DOHH2 (cell line): ENCODE results near the gene AP3B1.

Source experiments
- H3F3A ChIP-seq: fragments of 200-600 bp; sonication (generic), shearing (Covaris generic); 2 replicates; pipeline ENCODE4 v1.6.0; 2016; ENCODE audit warnings: antibody characterized with exemption, mild to moderate bottlenecking; ENCODE audit not compliant: control insufficient read depth, insufficient read depth
- H3K27ac ChIP-seq: fragments of 200-600 bp; sonication (generic); 2 replicates; pipeline ENCODE4 v1.5.1; 2014; ENCODE audit warnings: low read depth, mild to moderate bottlenecking, low read length, moderate library complexity
- H3K27me3 ChIP-seq: fragments of 200-600 bp; sonication (generic); 2 replicates; pipeline ENCODE4 v1.6.1; 2014; ENCODE audit warnings: mild to moderate bottlenecking, low read length, mixed read lengths; ENCODE audit not compliant: control insufficient read depth
- H3K36me3 ChIP-seq: fragments of 200-600 bp; sonication (generic); 2 replicates; pipeline ENCODE4 v1.6.1; 2014; ENCODE audit warnings: mild to moderate bottlenecking, low read length, moderate library complexity, mixed read lengths; ENCODE audit not compliant: control insufficient read depth
- H3K4me1 ChIP-seq: fragments of 200-600 bp; sonication (generic); 2 replicates; pipeline ENCODE4 v1.6.1; 2014; ENCODE audit warnings: mild to moderate bottlenecking, low read length, mixed read lengths; ENCODE audit not compliant: control insufficient read depth
- H3K4me2 ChIP-seq: fragments of 200-600 bp; sonication (generic); 2 replicates; pipeline ENCODE4 v1.6.0; 2014; ENCODE audit warnings: mild to moderate bottlenecking, low read length, moderate library complexity
- H3K4me3 ChIP-seq: fragments of 200-600 bp; sonication (generic); 2 replicates; pipeline ENCODE4 v1.5.1; 2014; ENCODE audit warnings: mild to moderate bottlenecking, low read length, mixed read lengths
- H3K79me2 ChIP-seq: fragments of 200-600 bp; sonication (generic); 2 replicates; pipeline ENCODE4 v1.6.1; 2014; ENCODE audit warnings: mild to moderate bottlenecking, low read length, mixed read lengths; ENCODE audit not compliant: control insufficient read depth
- H3K9me2 ChIP-seq: fragments of 200-600 bp; sonication (generic); replicated peaks from 2 replicates; pipeline ENCODE4 v1.6.1; 2014; ENCODE audit warnings: mild to moderate bottlenecking, low read length, mixed read lengths; ENCODE audit not compliant: control insufficient read depth
- H3K9me3 ChIP-seq: fragments of 200-600 bp; sonication (generic); 2 replicates; pipeline ENCODE4 v1.6.1; 2014; ENCODE audit warnings: antibody characterized with exemption, low read length, mixed read lengths; ENCODE audit not compliant: control insufficient read depth, insufficient read depth
- H4K20me1 ChIP-seq: fragments of 200-600 bp; sonication (generic); 2 replicates; pipeline ENCODE4 v1.6.0; 2014; ENCODE audit warnings: low read depth, mild to moderate bottlenecking, antibody characterized with exemption, low read length, moderate library complexity; ENCODE audit not compliant: control insufficient read depth, insufficient read depth
- EZH2phosphoT487 ChIP-seq: fragments of 200-600 bp; sonication (generic); IDR thresholded peaks from 2 replicates; pipeline ENCODE4 v1.6.1; 2017; ENCODE audit warnings: borderline replicate concordance, mild to moderate bottlenecking, antibody characterized with exemption, low read length, moderate library complexity, mixed read lengths
- TF ChIP-seq, protein P1 (sequence below): fragments of 200-600 bp; sonication (generic); IDR thresholded peaks from one replicate; pipeline ENCODE4 v1.5.1; 2014; ENCODE audit warnings: antibody characterized with exemption, mild to moderate bottlenecking, low read depth, low read length; ENCODE audit not compliant: poor library complexity, severe bottlenecking

The AP3B1 gene

DNA sequence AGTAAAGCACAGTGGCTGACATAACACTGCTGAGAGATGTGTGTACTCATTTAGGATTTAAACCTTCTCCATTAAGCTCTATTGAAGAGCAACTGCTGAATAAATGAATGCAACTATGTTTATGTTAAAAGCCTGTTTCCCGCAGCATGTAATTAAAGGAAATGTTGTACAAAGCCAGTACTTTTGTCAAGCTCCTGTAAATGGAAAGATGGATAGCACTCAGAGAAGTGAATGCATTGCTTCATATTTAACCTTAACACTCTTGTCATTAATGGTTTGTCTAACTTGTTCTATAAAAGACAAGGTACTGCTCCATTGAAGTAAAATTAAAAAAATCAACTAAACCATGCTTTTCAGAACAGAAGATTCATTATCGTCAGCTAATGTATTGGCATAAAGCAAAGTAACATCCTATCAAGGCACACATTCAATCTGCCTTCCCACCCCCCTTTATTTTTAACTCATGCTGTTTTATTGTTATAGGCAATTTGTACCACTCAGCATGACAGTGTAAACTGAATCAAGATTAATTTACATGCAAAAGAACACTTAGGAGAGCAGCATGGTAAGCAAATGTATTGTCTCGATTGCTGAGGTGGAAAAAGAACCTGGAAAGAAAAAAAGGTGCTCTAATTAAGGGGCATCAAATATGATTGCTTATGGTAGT is 277.5 kb downstream of the AP3B1 start:
- TF ChIP-seq, protein P1, sequence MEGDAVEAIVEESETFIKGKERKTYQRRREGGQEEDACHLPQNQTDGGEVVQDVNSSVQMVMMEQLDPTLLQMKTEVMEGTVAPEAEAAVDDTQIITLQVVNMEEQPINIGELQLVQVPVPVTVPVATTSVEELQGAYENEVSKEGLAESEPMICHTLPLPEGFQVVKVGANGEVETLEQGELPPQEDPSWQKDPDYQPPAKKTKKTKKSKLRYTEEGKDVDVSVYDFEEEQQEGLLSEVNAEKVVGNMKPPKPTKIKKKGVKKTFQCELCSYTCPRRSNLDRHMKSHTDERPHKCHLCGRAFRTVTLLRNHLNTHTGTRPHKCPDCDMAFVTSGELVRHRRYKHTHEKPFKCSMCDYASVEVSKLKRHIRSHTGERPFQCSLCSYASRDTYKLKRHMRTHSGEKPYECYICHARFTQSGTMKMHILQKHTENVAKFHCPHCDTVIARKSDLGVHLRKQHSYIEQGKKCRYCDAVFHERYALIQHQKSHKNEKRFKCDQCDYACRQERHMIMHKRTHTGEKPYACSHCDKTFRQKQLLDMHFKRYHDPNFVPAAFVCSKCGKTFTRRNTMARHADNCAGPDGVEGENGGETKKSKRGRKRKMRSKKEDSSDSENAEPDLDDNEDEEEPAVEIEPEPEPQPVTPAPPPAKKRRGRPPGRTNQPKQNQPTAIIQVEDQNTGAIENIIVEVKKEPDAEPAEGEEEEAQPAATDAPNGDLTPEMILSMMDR: no peak
- no peak for TF ChIP-seq EZH2phosphoT487
- H3K4me2 ChIP-seq: no peak overlapping the region
- H4K20me1 ChIP-seq: no peaks in the 10 kb centered on the region
- H3K27ac ChIP-seq: no peak overlapping the region
- H3K9me2 ChIP-seq: no peaks in the 10 kb centered on the region
- H3K4me1 ChIP-seq: no peaks in the 10 kb centered on the region
- no peaks in the 10 kb centered on the region for H3K9me3 ChIP-seq
- no peaks in the 10 kb centered on the region for H3F3A ChIP-seq
- no peaks in the 10 kb centered on the region for H3K79me2 ChIP-seq
- H3K27me3 ChIP-seq: no peaks in the 10 kb centered on the region
- H3K36me3 ChIP-seq: peaks cover 5% of the 10 kb centered on the region; the same call in 1 of the 2 replicates
- H3K4me3 ChIP-seq: no peak overlapping the region

DNA sequence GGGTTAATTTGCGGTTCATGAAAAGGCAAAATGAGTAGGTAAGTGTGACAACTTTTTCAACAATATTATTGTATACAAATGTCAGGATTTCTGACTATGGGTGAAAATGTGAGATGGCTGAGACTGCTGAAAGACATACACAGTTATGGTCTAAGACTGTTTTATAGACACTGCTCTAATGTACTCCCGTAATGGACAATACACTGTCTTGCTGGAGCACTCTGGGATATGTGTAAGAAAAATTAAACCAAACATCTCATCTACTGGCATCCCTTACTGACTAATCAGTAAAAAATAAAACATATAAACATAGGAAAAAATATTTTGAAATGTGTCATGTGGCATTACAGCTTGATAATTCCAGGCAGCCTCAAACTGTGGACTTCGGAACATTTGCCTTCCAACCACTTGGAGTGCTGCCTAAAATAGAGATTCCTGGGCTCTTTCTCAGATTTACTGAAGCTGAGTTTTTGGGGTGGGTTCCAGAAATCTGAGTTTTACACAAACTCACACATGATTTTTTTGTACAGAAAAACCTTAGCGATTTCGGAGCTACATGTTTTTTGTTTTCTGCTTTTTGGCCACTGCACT is 284.5 kb downstream of the AP3B1 start:
- no peaks in the 10 kb centered on the region for H3K36me3 ChIP-seq
- H3F3A ChIP-seq: no peaks in the 10 kb centered on the region
- no peaks in the 10 kb centered on the region for H3K9me2 ChIP-seq
- TF ChIP-seq, protein P1: no peak
- TF ChIP-seq EZH2phosphoT487: no peak
- H3K4me1 ChIP-seq: no peaks in the 10 kb centered on the region
- no peak overlapping the region for H3K4me2 ChIP-seq
- no peaks in the 10 kb centered on the region for H4K20me1 ChIP-seq
- no peaks in the 10 kb centered on the region for H3K79me2 ChIP-seq
- H3K27ac ChIP-seq: no peak overlapping the region
- no peaks in the 10 kb centered on the region for H3K9me3 ChIP-seq
- H3K4me3 ChIP-seq: no peak overlapping the region
- no peaks in the 10 kb centered on the region for H3K27me3 ChIP-seq

DNA sequence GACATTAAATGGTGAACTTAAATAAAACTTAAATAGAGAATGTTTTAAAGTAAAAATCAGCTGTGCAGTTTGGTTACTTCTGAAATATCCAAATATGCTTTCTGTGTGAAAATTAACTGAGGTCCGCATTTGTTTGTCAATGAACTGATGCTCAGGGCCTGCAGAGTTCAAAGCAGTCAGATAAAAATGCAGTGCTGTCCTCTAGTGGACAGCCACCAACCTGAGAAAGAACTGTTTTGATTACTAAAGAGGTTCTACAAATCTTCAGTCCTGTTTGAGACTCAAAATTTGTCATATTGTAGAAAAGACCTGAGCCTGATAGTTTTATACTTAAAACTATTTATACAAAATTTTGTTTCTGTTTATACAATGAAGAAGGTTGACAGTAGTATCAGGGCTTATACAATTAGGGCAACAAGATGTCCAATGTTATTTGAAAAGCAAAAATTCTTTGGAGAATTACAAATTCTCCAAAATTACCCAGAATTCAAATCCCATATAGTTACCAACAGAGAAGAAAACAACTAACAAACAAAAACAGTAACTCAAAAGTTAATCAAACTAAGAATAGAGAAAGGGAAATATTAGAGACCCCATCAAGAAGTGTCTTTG is 286.0 kb downstream of the AP3B1 start:
- no peaks in the 10 kb centered on the region for H3K9me2 ChIP-seq

More for the DNA sequence above, 286.0 kb downstream of the AP3B1 start:
- H3K4me3 ChIP-seq: no peak overlapping the region
- H3K27ac ChIP-seq: no peak overlapping the region
- H3K79me2 ChIP-seq: no peaks in the 10 kb centered on the region
- no peak for TF ChIP-seq EZH2phosphoT487
- TF ChIP-seq, protein P1: peak; percentile 72
- H3K9me3 ChIP-seq: no peaks in the 10 kb centered on the region
- no peaks in the 10 kb centered on the region for H3K36me3 ChIP-seq
- H3F3A ChIP-seq: no peaks in the 10 kb centered on the region
- H3K27me3 ChIP-seq: no peaks in the 10 kb centered on the region
- H3K4me2 ChIP-seq: no peak overlapping the region
- H4K20me1 ChIP-seq: no peaks in the 10 kb centered on the region
- peaks cover 6% of the 10 kb centered on the region for H3K4me1 ChIP-seq
